GM18520 (cell line): ENCODE results near the gene GPRASP3.
A peak's percentile ranks its signal among the peaks of the same experiment; 100 is the strongest.

Source experiments
- ATAC-seq: cut with Tn5 transposase; IDR thresholded peaks from one replicate; pipeline ENCODE4 v1.9.1; 2021; ENCODE audit not compliant: unreplicated experiment

The GPRASP3 gene

DNA sequence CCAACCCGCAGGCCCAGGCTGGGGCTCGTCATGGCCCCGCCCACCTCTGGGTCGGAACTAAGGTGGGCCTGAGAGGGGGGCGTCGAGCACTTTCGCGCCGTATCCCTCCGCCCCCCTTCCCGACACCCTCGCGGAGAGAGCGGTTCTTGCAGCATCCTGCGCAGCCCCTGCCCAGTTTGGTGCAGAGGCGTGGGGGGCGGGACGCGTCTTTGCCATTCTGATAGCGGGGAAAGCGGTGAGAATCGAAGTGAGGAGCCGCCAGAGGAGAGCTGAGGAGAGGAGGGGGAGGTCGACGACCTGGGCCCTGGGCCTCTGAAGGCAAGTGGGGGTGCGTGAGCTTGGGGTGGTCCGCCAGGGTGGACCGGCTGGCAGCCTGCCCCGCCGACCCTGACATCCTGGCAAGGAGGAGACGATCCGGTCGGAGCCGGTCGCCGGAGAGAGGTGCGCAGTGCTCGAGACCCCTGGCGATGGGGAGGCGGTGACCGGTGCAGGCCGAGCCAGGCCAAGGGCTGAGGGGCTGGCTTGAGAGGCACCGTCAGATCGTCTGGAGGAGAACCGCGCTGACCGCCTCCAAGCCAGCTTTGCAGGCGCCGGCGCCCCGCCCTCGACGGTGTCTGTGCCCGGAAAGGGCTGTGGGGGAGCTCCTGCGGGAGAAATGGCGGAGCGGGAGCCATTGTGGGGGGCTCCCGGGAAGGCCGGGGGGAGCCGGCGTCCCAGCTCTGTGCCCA is 25.5 kb downstream of the GPRASP3 start:
- no peak for ATAC-seq

DNA sequence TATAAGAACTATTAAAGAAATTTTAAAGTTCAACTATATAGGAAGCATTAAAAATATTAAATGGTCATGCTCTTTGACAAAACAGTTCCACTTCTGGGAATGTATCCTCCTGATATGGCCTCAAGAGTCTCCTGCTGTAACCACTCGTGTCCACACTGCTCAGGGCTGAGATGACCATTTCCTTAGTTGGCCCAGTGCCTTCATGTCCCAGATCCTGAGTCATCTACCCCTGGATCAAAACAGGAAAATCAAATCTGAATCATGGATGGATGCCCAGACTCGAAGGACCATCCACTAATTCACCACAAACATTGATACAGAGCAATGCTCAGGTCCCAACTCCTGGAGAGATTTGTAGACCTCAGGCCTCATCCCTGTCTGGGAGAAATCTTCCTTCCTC is 44.7 kb downstream of the GPRASP3 start:
- ATAC-seq, result no peak

DNA sequence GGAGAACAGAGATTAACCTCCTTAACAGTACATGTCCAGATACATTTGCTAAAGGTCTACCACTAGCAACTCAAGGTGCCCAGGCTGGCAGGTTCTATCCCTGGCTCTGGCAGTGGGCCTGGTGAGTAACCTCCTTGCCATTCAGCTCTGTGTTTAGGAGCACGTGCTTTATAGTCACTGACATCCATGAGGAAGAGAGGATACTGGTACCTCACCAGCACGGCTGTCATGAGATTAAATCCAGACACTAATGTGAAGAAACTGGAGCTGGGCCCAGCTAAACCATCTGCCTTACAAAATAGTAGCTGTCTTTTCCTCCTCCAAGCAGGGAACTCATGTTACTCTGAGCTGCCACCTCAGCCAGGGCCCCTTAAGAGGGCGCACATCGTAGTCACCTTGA is 45.3 kb downstream of the GPRASP3 start:
- ATAC-seq, result no peak

GRCh38 chrX:102767287-102767686 is 46.7 kb downstream of the GPRASP3 start:
- no peak for ATAC-seq

GRCh38 chrX:102768987-102769761 is 48.6 kb downstream of the GPRASP3 start:
- ATAC-seq, result peak; percentile 85
